H1 (cell line): ENCODE results near the gene DGCR8. TPM values are rescaled to one million over a fixed set of nuclear protein-coding genes. Genes with fewer than 3 reads are reported as not detected.

Source experiments
- CTCF ChIA-PET: fragments of 300-600 bp; sonication (Branson Sonifier 250); formaldehyde crosslinking; loops from one replicate; lab custom pipeline; 2021; ENCODE audit not compliant: partially characterized antibody; lab: Charles Lee
- POLR2A ChIA-PET: fragments of 300-600 bp; sonication (Branson Sonifier 250); formaldehyde crosslinking; loops from one replicate; lab custom pipeline; 2021; ENCODE audit warnings: inconsistent platforms; ENCODE audit not compliant: partially characterized antibody; lab: Charles Lee
- DNase-seq, 2 experiments: peaks; one replicate each; pipeline versions ENCODE4 v3.0.0 to v3.0.0-alpha.2; 2010 to 2022; ENCODE audit warnings: low spot score in 2 of 2, low read depth in 1 of 2, mixed read lengths in 1 of 2
- FAIRE-seq: peaks from 2 replicates; lab custom pipeline; 2011; peaks lifted over from hg19 to GRCh38; lab: Jason Lieb, UNC
- H2AFZ ChIP-seq: 2 replicates; pipeline ENCODE4 v1.8.1; 2012; ENCODE audit warnings: low read length, inconsistent platforms
- H2AK5ac ChIP-seq: 2 replicates; pipeline ENCODE4 v1.6.1; 2013; ENCODE audit warnings: low read depth, low read length
- H2BK120ac ChIP-seq: replicated peaks from 2 replicates; pipeline ENCODE3; 2013; ENCODE audit warnings: low read depth, low read length, inconsistent platforms
- H2BK12ac ChIP-seq: 2 replicates; pipeline ENCODE4 v1.6.1; 2013; ENCODE audit warnings: low read depth, low read length
- H2BK15ac ChIP-seq: 2 replicates; pipeline ENCODE4 v1.6.1; 2013; ENCODE audit warnings: low read length
- H2BK20ac ChIP-seq: 2 replicates; pipeline ENCODE4 v1.6.1; 2013; ENCODE audit warnings: low read length
- H2BK5ac ChIP-seq: 2 replicates; pipeline ENCODE4 v1.6.1; 2013; ENCODE audit warnings: low read depth, low read length
- H3K14ac ChIP-seq: 2 replicates; pipeline ENCODE4 v1.6.1; 2013; ENCODE audit warnings: inconsistent platforms; ENCODE audit not compliant: insufficient read length
- H3K18ac ChIP-seq: 2 replicates; pipeline ENCODE4 v1.6.1; 2013; ENCODE audit warnings: low read length; ENCODE audit errors: extremely low read depth
- H3K23ac ChIP-seq: 2 replicates; pipeline ENCODE4 v1.6.1; 2013; ENCODE audit warnings: inconsistent platforms; ENCODE audit not compliant: insufficient read length
- H3K23me2 ChIP-seq: 2 replicates; pipeline ENCODE4 v1.6.1; 2013; ENCODE audit warnings: low read depth, low read length
- H3K27ac ChIP-seq: 2 replicates; pipeline ENCODE4 v1.6.1; 2011; ENCODE audit warnings: low read depth, low read length, inconsistent platforms
- H3K27me3 ChIP-seq, 4 experiments: replicated peaks in 1 of 4; 1 replicate in 1 of 4; 2 replicates in 3 of 4; pipeline versions ENCODE4 v1.6.1 to v1.8.1; 2011 to 2013; ENCODE audit warnings: low read length in 3 of 4, mild to moderate bottlenecking in 3 of 4, inconsistent platforms in 2 of 4, mixed read lengths in 2 of 4, moderate library complexity in 1 of 4; ENCODE audit not compliant: control insufficient read depth in 3 of 4, insufficient read depth in 3 of 4; ENCODE audit errors: extremely low read depth in 1 of 4
- H3K36me3 ChIP-seq, 4 experiments: 2 replicates each; pipeline versions ENCODE4 v1.6.1 to v1.8.1; 2011 to 2013; ENCODE audit warnings: mild to moderate bottlenecking in 4 of 4, low read length in 3 of 4, moderate library complexity in 2 of 4, control low read depth in 1 of 4, inconsistent platforms in 1 of 4; ENCODE audit not compliant: insufficient read depth in 4 of 4, control insufficient read depth in 2 of 4
- H3K4ac ChIP-seq: replicated peaks from 2 replicates; pipeline ENCODE3; 2013; ENCODE audit warnings: low read length, low read depth, mixed read lengths, inconsistent platforms; ENCODE audit not compliant: insufficient read length
- H3K4me1 ChIP-seq, 4 experiments: replicated peaks in 1 of 4; 1 replicate in 1 of 4; 2 replicates in 3 of 4; pipeline versions ENCODE4 v1.6.1 to v1.8.1; 2011 to 2013; ENCODE audit warnings: low read length in 3 of 4, inconsistent platforms in 2 of 4, mixed read lengths in 1 of 4; ENCODE audit not compliant: insufficient read depth in 4 of 4, control insufficient read depth in 3 of 4
- H3K4me2 ChIP-seq, 2 experiments: 2 replicates each; pipeline versions ENCODE4 v1.6.1 to v1.8.1; 2011 to 2013; ENCODE audit warnings: low read depth in 2 of 2, low read length in 2 of 2, control low read depth in 1 of 2, inconsistent platforms in 1 of 2, mild to moderate bottlenecking in 1 of 2; ENCODE audit not compliant: insufficient read depth in 1 of 2
- H3K4me3 ChIP-seq, 4 experiments: fragments of 200-600, 300-600 bp in 1 of 4; sonication (generic), shearing (Covaris generic), sonication (Bioruptor Twin) in 1 of 4; 2 replicates each; pipeline versions ENCODE4 v1.5.1 to v1.8.1; 2011 to 2016; ENCODE audit warnings: low read length in 4 of 4, low read depth in 3 of 4, control low read depth in 2 of 4, inconsistent platforms in 2 of 4, mild to moderate bottlenecking in 2 of 4, mixed read lengths in 1 of 4, moderate library complexity in 1 of 4; ENCODE audit not compliant: insufficient read depth in 2 of 4; ENCODE audit errors: extremely low read depth in 1 of 4
- H3K56ac ChIP-seq: replicated peaks from 2 replicates; pipeline ENCODE3; 2013; ENCODE audit warnings: low read depth, mild to moderate bottlenecking, mixed read lengths, low read length, inconsistent platforms; ENCODE audit not compliant: insufficient read length
- H3K79me1 ChIP-seq: 2 replicates; pipeline ENCODE4 v1.6.1; 2013; ENCODE audit warnings: low read depth, low read length, control low read depth
- H3K79me2 ChIP-seq, 2 experiments: 2 replicates each; pipeline versions ENCODE4 v1.6.1 to v1.8.1; 2012 to 2013; ENCODE audit warnings: low read length in 2 of 2, mild to moderate bottlenecking in 2 of 2, inconsistent platforms in 1 of 2; ENCODE audit not compliant: insufficient read depth in 2 of 2, control insufficient read depth in 1 of 2
- H3K9ac ChIP-seq, 4 experiments: replicated peaks in 1 of 4; 1 replicate in 1 of 4; 2 replicates in 3 of 4; pipeline versions ENCODE4 v1.6.1 to v1.8.1; 2011 to 2013; ENCODE audit warnings: low read depth in 3 of 4, low read length in 3 of 4, control low read depth in 2 of 4, mild to moderate bottlenecking in 2 of 4, moderate library complexity in 2 of 4, inconsistent platforms in 1 of 4; ENCODE audit errors: extremely low read depth in 1 of 4
- H3K9me3 ChIP-seq, 2 experiments: 2 replicates each; pipeline versions ENCODE4 v1.6.1 to v1.8.1; 2012 to 2013; ENCODE audit warnings: mild to moderate bottlenecking in 2 of 2, moderate library complexity in 2 of 2, control low read depth in 1 of 2, inconsistent platforms in 1 of 2, low read depth in 1 of 2, low read length in 1 of 2, mixed read lengths in 1 of 2; ENCODE audit not compliant: insufficient read depth in 2 of 2
- H4K20me1 ChIP-seq, 2 experiments: replicated peaks in 1 of 2; 2 replicates each; pipeline versions ENCODE3 to v1.8.1; 2011 to 2013; ENCODE audit warnings: inconsistent platforms in 2 of 2, low read length in 2 of 2, mild to moderate bottlenecking in 1 of 2; ENCODE audit not compliant: insufficient read depth in 2 of 2, control insufficient read depth in 1 of 2
- H4K5ac ChIP-seq: 2 replicates; pipeline ENCODE4 v1.6.1; 2013; ENCODE audit warnings: low read length, low read depth, mixed read lengths, inconsistent platforms; ENCODE audit not compliant: insufficient read length
- H4K8ac ChIP-seq: 2 replicates; pipeline ENCODE4 v1.8.0; 2013; ENCODE audit warnings: mild to moderate bottlenecking, moderate library complexity, low read length, inconsistent platforms; ENCODE audit not compliant: insufficient read depth; ENCODE audit errors: extremely low read depth
- H4K91ac ChIP-seq: replicated peaks from 2 replicates; pipeline ENCODE3; 2013; ENCODE audit warnings: low read length, mixed read lengths, inconsistent platforms; ENCODE audit not compliant: insufficient read length
- EZH2 ChIP-seq: fragments of 200-600 bp; sonication (generic); IDR thresholded peaks from 2 replicates; pipeline ENCODE4 v1.7.1; 2012; ENCODE audit warnings: low read depth, mild to moderate bottlenecking, moderate library complexity, low read length, inconsistent platforms; ENCODE audit not compliant: severe bottlenecking
- GABPA ChIP-seq: IDR thresholded peaks from 2 replicates; pipeline ENCODE4 v1.6.1; 2011; ENCODE audit warnings: mild to moderate bottlenecking, low read length, moderate library complexity, borderline replicate concordance; ENCODE audit not compliant: insufficient read depth
- HDAC2 ChIP-seq, 2 experiments: fragments of 300-600 bp in 1 of 2; sonication (generic) in 1 of 2; IDR thresholded peaks; 2 replicates each; pipeline ENCODE4 v1.6.1; 2011 to 2012; ENCODE audit warnings: low read depth in 2 of 2, low read length in 2 of 2, mild to moderate bottlenecking in 2 of 2, moderate library complexity in 2 of 2, borderline replicate concordance in 1 of 2, inconsistent platforms in 1 of 2
- KDM5A ChIP-seq: fragments of 200-600 bp; IDR thresholded peaks from 2 replicates; pipeline ENCODE4 v1.7.1; 2012; ENCODE audit warnings: mild to moderate bottlenecking, low read length, inconsistent platforms, mixed read lengths
- WGBS, 2 experiments: shearing (Covaris generic) in 1 of 2; methylation state at CpG; one replicate each; pipeline versions ENCODE4 v1.1.6 to v1.1.7; 2013 to 2015; ENCODE audit warnings: low lambda C conversion rate in 2 of 2, mixed read lengths in 2 of 2, inconsistent platforms in 1 of 2, low coverage in 1 of 2, missing lambda C conversion rate in 1 of 2; ENCODE audit not compliant: insufficient replicate concordance in 2 of 2, insufficient coverage in 1 of 2, insufficient read length in 1 of 2; ENCODE audit errors: extremely low coverage in 1 of 2, missing lambda C conversion rate in 1 of 2; 5-methylcytosine and 5-hydroxymethylcytosine counted together
- polyA plus RNA-seq, 7 experiments: library from polyadenylated mRNA; depleted of rRNA in 3 of 7; stranded (reverse) in 5 of 7; unstranded in 2 of 7; fragments of >200 nt in 5 of 7; fragments of 200-250 nt in 2 of 7; gene quantifications; 1 replicate in 5 of 7; 2 replicates in 1 of 7; 4 replicates in 1 of 7; pipeline versions ENCODE4 v1.2.1 to v1.2.3, GENCODE V29; 2011 to 2013; ENCODE audit warnings: missing spikeins in 2 of 7, mixed read lengths in 2 of 7
- total RNA-seq: library from RNA; stranded (reverse); fragmentation: NEBNext Ultra II Directional; extraction: Animal tissue kit (Norgen Biotek cat#: 25700); gene quantifications from 2 replicates; pipeline ENCODE4 v1.2.1, GENCODE V29; 2021
- TF ChIP-seq, protein P1 (sequence below): IDR thresholded peaks from 2 replicates; pipeline ENCODE4 v1.6.1; 2012; ENCODE audit warnings: inconsistent platforms

The DGCR8 gene
- total and polyA plus RNA-seq, 2 of the 8 experiments (the other 6 are each of a cell fraction or from before 2014, with no cell fraction given), result 23.7 to 43.7 TPM

DNA sequence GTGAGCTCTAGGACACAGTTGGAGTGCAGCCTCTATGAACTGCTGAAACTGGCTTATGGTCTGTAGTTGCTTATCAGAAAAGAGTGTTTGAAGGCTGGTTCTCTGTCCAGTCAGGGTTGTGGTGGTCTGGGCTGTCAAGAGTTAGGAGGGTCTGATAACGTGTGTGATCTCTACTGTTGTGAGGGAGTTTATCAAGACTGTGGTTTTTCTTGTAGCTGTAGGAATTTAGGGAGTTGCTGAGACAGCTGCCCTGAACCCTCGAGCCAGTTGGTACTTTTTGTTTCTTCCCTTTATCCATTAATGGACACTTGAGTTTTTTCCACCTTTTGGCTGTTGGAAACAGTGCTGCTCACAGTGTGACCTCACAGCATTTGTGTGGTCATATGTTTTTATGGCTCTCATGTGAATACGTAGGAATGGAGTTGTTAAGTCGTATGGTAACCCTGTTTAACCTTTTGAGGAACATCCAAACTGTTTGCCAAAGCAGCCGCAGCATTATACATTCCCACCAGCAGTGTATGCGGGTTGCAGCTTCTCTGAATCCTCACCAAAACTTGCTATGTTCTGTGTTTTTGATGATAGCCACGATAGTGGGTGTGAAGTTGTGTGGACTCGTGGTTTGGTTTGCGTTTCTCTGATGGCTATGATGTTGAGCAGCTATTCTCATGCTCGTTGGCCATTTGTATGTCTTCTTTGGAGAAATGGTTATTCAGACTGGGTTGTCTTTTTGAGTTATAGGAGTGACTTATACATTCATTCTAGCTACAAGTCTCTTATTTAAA, 20.9 kb upstream of the DGCR8 start:
- no peaks in the 10 kb centered on the region for H3K79me2 ChIP-seq
- no peak for DNase-seq
- 0 out of 2 replicates have a peak, but pooled peaks cover 2% of the 10 kb centered on the region for H3K23me2 ChIP-seq
- H3K4me1 ChIP-seq, result no peaks in the 10 kb centered on the region
- no peak for FAIRE-seq
- no peak overlapping the region for H2BK120ac ChIP-seq
- H2AFZ ChIP-seq, result no peak overlapping the region
- H3K4ac ChIP-seq, result no peak overlapping the region
- TF ChIP-seq GABPA (no peak), EZH2 (no peak), HDAC2 (IDR thresholded peaks at IDR 0.05; ENCODE audit: borderline replicate concordance in 1 of 2, low read depth in 2 of 2, low read length in 2 of 2) (no peak), KDM5A (no peak)
- TF ChIP-seq, protein P1, sequence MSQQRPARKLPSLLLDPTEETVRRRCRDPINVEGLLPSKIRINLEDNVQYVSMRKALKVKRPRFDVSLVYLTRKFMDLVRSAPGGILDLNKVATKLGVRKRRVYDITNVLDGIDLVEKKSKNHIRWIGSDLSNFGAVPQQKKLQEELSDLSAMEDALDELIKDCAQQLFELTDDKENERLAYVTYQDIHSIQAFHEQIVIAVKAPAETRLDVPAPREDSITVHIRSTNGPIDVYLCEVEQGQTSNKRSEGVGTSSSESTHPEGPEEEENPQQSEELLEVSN, result no peak
- ChIA-PET CTCF (interaction anchor here (0.6 to 2.0 kb wide), 15 partner anchors 9 to 106 kb away, joined by 3 to 5 read pairs (median 4); no protein-coding TSS in a partner anchor), POLR2A (interaction anchor here (0.6 kb wide), 1 partner anchor 621 kb away, joined by 3 read pairs; no protein-coding TSS in a partner anchor)
- H3K9me3 ChIP-seq, result no peaks in the 10 kb centered on the region
- no peak overlapping the region for H2BK20ac ChIP-seq
- H3K27ac ChIP-seq, result no peak overlapping the region
- H2BK12ac ChIP-seq, result no peak overlapping the region
- H2BK5ac ChIP-seq, result no peak overlapping the region
- H4K8ac ChIP-seq, result no peak overlapping the region
- H3K14ac ChIP-seq, result no peak overlapping the region
- no peak overlapping the region for H4K91ac ChIP-seq
- H3K23ac ChIP-seq, result no peak overlapping the region
- no peak overlapping the region for H3K56ac ChIP-seq
- H4K5ac ChIP-seq, result no peak overlapping the region
- H3K18ac ChIP-seq, result no peak overlapping the region
- 86% methylated on average over 10 of the region's 10 CpGs; no CpG with 5 or more reads in 1 of the 2 experiments for WGBS, 2 experiments
- H4K20me1 ChIP-seq, result peaks cover 0 to 3% of the 10 kb centered on the region in 2 experiments
- H3K79me1 ChIP-seq, result no peaks in the 10 kb centered on the region
- no peak overlapping the region for H3K4me3 ChIP-seq
- H3K9ac ChIP-seq, result no peak overlapping the region; a peak in 1 of 7 replicates
- H3K4me2 ChIP-seq, result no peak overlapping the region
- no peak overlapping the region for H2AK5ac ChIP-seq
- H2BK15ac ChIP-seq, result no peak overlapping the region
- no peaks in the 10 kb centered on the region for H3K27me3 ChIP-seq
- H3K36me3 ChIP-seq, result no peaks in the 10 kb centered on the region
